ENCODE data around the gene MYO15B. TPM values are rescaled to one million over a fixed set of nuclear protein-coding genes. Genes with fewer than 3 reads are reported as not detected.

Gene MYO15B
- total and polyA plus RNA-seq, 2 of the 13 experiments (the other 11 are each of a cell fraction or from before 2014, with no cell fraction given) = 2.8 to 8.1 TPM

DNA sequence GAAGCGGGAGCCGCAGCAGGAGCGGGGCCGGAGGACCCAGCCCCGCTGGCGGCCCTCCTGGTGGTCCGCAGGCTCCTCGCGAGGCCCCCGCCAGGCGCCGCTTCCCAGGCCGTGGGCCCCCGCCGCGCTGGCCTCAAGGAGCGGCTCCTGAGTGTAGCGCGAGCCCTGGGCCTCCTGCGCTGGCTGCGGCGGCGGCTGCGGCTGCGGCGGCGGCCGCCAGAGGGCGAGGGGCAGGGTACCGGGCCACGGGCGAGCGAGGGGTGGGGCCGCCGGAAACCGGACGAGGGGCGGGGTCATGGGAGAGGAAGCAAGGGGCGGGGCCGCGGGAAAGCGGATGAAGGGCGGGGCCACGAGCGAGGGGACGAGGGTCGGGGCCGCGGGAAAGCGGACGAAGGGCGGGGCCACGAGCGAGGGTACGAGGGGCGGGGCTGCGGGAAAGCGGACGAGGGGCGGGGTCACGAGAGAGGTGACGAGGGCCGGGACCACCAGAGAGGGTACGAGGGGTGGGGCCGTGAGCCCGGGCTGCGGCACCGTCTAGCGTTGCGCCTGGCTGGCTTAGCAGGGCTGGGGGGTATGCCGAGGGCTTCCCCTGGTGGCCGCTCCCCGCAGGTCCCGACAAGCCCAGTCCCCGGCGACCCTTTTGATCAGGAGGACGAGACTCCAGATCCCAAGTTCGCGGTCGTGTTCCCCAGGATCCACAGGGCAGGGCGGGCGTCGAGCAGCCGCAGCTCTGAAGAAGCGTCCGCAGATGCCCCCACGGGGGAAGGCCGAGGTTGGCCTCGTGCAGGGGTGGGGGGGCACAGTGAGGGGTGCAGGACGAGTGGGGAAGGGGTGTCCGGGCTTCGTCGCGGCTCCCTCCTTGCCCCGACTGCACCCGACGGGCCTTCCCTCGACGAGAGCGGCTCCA is 1.7 kb downstream of the MYO15B start (continued):
- TF ChIP-seq, protein P1, sequence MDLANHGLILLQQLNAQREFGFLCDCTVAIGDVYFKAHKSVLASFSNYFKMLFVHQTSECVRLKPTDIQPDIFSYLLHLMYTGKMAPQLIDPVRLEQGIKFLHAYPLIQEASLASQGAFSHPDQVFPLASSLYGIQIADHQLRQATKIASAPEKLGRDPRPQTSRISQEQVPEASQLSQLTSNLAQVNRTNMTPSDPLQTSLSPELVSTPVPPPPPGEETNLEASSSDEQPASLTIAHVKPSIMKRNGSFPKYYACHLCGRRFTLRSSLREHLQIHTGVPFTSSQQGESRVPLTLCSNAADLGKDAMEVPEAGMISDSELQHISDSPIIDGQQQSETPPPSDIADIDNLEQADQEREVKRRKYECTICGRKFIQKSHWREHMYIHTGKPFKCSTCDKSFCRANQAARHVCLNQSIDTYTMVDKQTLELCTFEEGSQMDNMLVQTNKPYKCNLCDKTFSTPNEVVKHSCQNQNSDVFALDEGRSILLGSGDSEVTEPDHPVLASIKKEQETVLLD (CRISPR knock-in tag; IDR thresholded peaks at IDR 0.05; ENCODE audit: low read depth) = 0 out of 2 replicates have a peak, but pooled peaks have one; percentile 30
- no peak for TF ChIP-seq TRIM24 (CRISPR knock-in tag; IDR thresholded peaks at IDR 0.05)
- TF ChIP-seq ZNF782 (CRISPR knock-in tag; IDR thresholded peaks at IDR 0.05; ENCODE audit: borderline replicate concordance) = 0 out of 2 replicates have a peak, but pooled peaks have one; percentile 5
- TF ChIP-seq, protein P2, sequence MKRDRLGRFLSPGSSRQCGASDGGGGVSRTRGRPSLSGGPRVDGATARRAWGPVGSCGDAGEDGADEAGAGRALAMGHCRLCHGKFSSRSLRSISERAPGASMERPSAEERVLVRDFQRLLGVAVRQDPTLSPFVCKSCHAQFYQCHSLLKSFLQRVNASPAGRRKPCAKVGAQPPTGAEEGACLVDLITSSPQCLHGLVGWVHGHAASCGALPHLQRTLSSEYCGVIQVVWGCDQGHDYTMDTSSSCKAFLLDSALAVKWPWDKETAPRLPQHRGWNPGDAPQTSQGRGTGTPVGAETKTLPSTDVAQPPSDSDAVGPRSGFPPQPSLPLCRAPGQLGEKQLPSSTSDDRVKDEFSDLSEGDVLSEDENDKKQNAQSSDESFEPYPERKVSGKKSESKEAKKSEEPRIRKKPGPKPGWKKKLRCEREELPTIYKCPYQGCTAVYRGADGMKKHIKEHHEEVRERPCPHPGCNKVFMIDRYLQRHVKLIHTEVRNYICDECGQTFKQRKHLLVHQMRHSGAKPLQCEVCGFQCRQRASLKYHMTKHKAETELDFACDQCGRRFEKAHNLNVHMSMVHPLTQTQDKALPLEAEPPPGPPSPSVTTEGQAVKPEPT (CRISPR knock-in tag; IDR thresholded peaks at IDR 0.05; ENCODE audit: low read depth) = peak; percentile 42; the same call in 1 of the 2 replicates
- TF ChIP-seq ZNF138 (CRISPR knock-in tag; IDR thresholded peaks at IDR 0.05; ENCODE audit: low read depth) = no peak
- TF ChIP-seq ZNF547 (CRISPR knock-in tag; IDR thresholded peaks at IDR 0.05) = peak; percentile 19; the same call in 1 of the 2 replicates
- no peak for TF ChIP-seq SMAD3 (CRISPR knock-in tag; IDR thresholded peaks at IDR 0.05)
- no peak for TF ChIP-seq RELA (CRISPR knock-in tag; IDR thresholded peaks at IDR 0.05)
- TF ChIP-seq, protein P3, sequence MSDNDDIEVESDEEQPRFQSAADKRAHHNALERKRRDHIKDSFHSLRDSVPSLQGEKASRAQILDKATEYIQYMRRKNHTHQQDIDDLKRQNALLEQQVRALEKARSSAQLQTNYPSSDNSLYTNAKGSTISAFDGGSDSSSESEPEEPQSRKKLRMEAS (IDR thresholded peaks at IDR 0.05) = peak; percentile 73
- TF ChIP-seq YEATS4 (CRISPR knock-in tag; IDR thresholded peaks at IDR 0.05; ENCODE audit: borderline replicate concordance) = no peak; the same call in 1 of the 2 replicates
- TF ChIP-seq MED13 (CRISPR knock-in tag; IDR thresholded peaks at IDR 0.05) = no peak
- TF ChIP-seq ZFP37 (CRISPR knock-in tag; IDR thresholded peaks at IDR 0.05; ENCODE audit: borderline replicate concordance) = no peak
- TF ChIP-seq, protein P4, sequence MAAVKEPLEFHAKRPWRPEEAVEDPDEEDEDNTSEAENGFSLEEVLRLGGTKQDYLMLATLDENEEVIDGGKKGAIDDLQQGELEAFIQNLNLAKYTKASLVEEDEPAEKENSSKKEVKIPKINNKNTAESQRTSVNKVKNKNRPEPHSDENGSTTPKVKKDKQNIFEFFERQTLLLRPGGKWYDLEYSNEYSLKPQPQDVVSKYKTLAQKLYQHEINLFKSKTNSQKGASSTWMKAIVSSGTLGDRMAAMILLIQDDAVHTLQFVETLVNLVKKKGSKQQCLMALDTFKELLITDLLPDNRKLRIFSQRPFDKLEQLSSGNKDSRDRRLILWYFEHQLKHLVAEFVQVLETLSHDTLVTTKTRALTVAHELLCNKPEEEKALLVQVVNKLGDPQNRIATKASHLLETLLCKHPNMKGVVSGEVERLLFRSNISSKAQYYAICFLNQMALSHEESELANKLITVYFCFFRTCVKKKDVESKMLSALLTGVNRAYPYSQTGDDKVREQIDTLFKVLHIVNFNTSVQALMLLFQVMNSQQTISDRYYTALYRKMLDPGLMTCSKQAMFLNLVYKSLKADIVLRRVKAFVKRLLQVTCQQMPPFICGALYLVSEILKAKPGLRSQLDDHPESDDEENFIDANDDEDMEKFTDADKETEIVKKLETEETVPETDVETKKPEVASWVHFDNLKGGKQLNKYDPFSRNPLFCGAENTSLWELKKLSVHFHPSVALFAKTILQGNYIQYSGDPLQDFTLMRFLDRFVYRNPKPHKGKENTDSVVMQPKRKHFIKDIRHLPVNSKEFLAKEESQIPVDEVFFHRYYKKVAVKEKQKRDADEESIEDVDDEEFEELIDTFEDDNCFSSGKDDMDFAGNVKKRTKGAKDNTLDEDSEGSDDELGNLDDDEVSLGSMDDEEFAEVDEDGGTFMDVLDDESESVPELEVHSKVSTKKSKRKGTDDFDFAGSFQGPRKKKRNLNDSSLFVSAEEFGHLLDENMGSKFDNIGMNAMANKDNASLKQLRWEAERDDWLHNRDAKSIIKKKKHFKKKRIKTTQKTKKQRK (IDR thresholded peaks at IDR 0.05; ENCODE audit: low read length) = no peak
- peak; percentile 39; the same call in 1 of the 2 replicates for TF ChIP-seq ZNF430 (CRISPR knock-in tag; IDR thresholded peaks at IDR 0.05)
- TF ChIP-seq HDAC1 (CRISPR knock-in tag; IDR thresholded peaks at IDR 0.05) = peak; percentile 41; the same call in 1 of the 2 replicates
- TF ChIP-seq RBFOX2 (IDR thresholded peaks at IDR 0.05; ENCODE audit: low read depth, low read length) = peak; percentile 75
- TF ChIP-seq, protein P5, sequence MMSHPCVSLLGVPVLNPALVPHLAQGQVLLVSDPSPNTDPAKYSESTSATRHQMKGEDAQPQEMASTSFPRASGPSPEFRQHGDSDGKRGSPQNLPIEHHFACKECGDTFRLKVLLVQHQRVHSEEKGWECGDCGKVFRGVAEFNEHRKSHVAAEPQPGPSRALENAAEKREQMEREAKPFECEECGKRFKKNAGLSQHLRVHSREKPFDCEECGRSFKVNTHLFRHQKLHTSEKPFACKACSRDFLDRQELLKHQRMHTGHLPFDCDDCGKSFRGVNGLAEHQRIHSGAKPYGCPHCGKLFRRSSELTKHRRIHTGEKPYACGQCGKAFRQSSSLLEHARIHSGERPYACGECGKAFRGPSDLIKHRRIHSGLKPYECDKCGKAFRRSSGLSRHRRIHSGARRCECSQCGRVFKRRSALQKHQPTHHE (CRISPR knock-in tag; IDR thresholded peaks at IDR 0.05; ENCODE audit: borderline replicate concordance) = no peak
- TF ChIP-seq POGZ (CRISPR knock-in tag; IDR thresholded peaks at IDR 0.05) = no peak
- TF ChIP-seq, protein P6, sequence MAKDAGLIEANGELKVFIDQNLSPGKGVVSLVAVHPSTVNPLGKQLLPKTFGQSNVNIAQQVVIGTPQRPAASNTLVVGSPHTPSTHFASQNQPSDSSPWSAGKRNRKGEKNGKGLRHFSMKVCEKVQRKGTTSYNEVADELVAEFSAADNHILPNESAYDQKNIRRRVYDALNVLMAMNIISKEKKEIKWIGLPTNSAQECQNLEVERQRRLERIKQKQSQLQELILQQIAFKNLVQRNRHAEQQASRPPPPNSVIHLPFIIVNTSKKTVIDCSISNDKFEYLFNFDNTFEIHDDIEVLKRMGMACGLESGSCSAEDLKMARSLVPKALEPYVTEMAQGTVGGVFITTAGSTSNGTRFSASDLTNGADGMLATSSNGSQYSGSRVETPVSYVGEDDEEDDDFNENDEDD (CRISPR knock-in tag; IDR thresholded peaks at IDR 0.05; ENCODE audit: borderline replicate concordance) = peak; percentile 63; the same call in 1 of the 2 replicates

Data from HepG2 (cell line).